NCI-H446 (cell line): ENCODE results near the gene IGF2BP2.

Source experiments
- DNase-seq, 2 experiments: peaks; one replicate each; lab custom pipeline; 2025; lab: John Stamatoyannopoulos, UW

The IGF2BP2 gene

DNA sequence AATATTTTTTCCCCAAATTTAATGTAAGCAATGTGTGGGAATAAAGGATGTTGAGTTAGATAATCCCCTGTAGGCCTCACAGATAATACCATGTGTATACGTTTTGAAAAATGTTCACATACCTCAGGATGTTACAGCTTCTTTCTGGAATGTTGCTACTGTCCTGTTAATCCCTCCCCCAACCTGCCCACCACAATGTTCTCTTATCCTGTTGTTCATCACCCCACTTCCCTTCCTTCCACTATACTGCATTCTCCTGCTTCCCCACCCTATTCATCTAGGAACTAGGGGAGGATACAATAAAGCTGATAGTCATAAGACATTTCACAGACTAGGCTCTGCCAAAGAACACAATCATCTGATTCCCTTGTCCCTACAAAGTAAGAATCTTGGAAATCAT, 92.1 kb downstream of the IGF2BP2 start:
- DNase-seq, result no peak

DNA sequence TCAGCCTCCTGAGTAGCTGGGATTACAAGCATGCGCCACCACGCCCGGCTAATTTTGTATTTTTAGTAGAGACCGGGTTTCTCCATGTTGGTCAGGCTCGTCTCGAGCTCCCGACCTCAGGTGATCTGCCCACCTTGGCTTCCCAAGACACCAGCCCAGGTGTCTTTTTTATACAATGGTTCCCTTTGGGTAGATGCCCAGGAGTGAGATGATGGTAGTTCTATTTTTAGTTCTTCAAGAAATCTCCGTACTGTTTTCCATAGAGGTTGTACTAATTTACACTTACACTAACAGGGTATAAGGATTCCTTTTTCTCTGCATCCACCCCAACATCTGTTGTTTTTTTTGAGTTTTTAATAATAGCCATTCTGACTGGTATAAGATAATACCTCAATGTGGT, 94.3 kb downstream of the IGF2BP2 start:
- no peak for DNase-seq

DNA sequence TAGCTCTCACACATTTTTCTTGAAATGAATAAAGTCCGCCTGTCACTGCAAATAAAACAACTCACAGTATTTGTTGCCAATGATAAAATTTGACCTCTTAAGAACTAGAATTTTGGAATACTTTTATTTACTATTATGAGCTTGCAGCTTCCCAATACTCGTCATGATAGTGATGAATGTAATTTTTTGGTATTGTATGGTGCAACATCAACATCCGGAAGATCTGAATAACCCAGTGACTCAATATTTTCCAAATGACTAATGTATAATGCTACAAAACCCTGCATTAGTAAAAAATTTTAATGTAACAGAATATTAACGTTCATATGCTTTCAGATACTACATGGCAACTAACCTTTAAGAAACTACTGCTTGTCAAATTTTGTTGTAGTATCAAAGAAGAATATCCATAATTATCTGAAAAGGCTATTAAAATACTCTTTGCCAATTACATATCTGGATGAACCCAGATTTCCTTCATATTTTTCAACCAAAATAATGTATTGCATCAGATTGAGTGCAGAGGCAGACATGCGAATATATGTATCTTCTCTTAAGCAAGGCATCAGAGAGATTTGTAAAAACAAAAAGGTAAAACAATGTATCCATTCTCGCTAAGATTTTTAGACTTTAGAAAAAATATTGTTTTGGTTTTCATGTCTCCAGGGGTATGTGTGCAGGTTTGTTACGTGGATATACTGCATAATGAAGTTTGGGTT, 95.3 kb downstream of the IGF2BP2 start:
- DNase-seq, result no peak

DNA sequence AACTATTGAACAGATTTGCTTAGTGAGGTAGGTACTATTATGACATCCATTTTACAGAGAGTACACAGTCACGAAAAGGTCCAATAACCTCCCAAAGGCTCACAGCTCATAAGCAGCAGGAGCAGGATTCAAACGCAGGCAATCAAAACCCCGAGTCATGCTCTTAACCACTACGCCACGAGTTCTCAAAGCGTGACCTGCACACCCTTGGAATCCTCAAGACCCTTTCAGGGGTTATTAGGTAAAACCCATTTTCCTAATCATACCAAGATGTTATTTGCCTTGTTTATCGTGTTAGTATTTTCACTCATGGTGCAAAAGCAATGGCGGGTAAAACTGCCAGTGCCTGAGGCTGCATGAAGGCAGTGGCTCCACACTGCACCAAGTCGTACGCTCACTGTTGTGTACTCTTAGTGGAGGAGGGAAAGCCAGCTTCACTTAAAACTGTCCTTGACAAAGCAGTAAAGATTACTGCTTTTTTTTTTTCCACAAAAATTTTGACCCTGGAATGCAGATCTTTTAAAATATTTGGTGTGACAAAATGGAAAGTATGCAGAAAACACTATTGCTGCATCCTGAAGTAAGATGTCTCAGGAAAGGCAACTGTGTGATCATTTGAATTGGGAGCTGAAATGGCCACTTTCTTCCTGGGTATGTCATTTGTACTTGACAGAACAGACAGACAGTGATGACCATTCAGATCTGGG, 96.1 kb downstream of the IGF2BP2 start:
- DNase-seq, result no peak

DNA sequence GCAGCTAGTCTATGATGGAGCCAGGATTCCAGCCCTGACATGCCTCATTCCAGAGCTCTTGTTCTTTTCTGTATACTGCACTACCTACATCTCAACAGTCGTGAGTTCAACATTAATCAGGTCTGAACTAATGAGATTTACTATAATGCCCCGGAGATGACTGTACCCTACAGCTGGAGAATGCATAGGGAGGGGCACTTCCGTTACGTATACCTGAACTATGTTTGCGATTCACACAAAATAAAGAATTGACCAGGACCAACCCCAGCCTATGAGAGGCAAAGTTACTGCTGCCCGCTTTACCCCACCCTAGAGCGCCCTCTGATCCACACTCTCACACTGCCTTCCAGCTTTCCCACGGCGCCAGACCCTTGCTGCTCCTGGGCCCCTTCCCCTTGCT, 97.0 kb downstream of the IGF2BP2 start:
- DNase-seq, result no peak

DNA sequence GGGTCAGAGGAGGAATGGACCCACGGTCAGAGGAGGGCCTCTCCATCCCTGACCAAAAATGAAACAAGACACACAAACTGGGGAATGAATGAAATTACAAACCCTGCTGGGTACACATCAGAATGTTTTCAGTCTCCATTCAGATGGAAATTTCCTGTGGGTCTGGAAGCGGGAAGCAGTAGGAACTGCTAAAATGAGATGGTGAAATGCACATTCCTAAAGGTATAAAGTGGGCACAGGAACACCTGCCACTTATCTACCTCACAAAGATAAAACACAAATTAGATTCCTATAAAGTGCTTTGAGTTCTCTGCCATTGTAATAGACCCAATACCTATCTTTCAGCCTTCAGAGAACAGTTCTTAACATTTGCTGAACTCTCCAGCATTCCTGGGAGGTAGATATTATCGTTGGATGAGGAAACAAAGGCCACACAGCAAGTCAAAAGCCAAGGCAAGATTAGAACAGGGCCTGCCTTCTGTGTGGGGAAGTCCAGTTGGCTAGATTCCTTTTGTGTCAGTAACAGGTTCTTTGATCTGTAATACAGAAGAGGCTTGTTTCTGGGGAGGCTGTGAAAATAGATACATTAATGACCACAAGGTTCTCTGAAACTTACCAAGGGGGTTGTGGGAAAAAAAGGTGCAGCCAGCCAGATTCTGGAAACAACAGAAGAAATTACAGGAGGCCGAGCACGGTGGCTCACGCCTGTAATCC, 98.4 kb downstream of the IGF2BP2 start:
- DNase-seq, result no peak

DNA sequence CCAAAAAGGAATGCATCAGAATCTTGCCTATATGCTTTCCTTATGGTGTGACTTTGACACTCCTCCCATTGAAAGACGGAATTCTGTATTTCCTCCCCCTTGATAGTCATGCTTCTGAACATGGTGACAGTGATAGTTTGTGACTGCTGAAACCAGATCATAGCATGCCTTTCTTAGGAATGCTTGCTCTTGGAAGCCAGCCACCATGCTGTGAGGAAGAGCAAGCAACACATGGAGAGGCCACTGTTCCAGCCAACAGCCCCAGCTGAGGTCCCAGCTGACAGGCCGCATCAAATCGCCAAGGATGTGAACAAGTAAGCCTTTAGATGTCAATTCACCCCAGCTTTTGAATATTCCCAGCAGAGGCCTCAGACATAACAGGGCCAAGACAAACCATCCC, 100.1 kb downstream of the IGF2BP2 start:
- peak; percentile 24 to 65 for DNase-seq

DNA sequence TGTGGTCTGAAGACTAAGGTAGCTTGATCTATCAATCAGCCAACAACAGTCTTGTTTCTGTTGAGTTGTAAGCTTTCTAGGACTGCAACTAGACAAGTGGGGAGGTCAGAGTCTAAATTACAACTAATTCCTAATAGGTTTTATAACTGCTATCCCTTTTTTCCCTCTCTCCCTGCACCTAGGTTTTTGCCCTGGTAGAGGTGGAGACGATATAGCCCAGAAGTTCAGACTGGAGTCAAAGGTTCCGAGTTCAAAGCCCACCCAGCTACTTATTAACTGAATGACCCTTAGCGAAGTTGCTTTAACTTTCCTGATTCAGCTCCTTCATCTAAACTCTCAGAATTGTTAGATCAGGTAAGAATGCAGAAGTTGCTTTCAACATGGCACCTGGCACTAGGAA, 100.6 kb downstream of the IGF2BP2 start:
- no peak for DNase-seq

DNA sequence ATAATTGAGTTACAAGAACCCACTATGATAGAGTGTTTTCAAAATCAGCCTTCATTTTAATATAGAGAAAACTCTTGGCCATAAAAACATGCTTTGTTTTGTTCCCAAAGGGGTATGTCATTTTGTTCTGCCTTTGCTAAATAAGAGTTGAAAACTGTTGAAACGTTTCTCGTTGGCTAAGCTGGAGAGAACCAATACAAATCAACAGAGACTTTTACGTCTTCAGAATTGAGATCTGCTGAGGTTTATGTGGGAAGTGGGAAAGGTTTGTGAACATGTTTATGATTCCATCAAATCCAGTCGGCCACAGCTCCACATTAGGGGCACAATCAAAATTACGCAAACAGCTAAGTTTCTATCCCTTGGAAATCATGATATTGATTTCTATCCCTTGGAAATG, 102.0 kb downstream of the IGF2BP2 start:
- DNase-seq, result no peak

DNA sequence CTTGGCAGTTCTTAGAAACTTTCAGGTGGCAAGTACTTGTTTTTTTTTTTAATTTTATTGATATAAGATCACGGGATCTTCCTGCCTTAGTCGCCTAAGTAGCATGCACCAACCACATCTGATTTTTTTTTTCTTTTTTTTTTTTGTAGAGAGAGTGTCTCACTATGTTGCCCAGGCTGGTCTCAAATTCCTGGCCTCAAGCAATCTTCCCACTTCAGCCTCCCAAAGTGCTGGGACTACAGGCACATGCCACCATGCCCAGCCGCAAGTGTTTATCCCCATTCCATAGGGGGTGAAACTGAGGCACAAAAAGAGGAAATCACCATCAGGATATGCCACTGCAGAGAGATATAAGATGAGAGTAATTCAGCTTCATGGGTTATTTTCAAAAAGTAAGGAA, 102.9 kb downstream of the IGF2BP2 start:
- no peak for DNase-seq

DNA sequence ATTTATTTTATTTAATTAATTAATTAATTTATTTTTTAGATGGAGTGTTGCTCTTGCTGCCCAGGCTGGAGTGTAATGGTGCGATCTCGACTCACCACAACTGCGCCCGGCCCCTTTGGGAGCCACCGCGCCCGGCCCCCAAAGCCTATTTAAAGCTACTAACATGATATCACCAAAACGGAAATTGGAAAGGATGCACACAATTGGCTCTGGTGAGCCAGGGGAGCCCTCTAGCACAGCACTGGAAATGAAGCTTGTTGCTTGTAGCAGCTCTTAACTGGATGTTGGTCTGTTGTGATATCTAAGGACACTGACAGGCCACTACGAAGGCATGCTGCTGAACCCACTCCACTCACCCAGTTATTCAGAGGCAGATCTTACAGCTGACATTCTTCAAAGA, 104.5 kb downstream of the IGF2BP2 start:
- DNase-seq, result no peak

DNA sequence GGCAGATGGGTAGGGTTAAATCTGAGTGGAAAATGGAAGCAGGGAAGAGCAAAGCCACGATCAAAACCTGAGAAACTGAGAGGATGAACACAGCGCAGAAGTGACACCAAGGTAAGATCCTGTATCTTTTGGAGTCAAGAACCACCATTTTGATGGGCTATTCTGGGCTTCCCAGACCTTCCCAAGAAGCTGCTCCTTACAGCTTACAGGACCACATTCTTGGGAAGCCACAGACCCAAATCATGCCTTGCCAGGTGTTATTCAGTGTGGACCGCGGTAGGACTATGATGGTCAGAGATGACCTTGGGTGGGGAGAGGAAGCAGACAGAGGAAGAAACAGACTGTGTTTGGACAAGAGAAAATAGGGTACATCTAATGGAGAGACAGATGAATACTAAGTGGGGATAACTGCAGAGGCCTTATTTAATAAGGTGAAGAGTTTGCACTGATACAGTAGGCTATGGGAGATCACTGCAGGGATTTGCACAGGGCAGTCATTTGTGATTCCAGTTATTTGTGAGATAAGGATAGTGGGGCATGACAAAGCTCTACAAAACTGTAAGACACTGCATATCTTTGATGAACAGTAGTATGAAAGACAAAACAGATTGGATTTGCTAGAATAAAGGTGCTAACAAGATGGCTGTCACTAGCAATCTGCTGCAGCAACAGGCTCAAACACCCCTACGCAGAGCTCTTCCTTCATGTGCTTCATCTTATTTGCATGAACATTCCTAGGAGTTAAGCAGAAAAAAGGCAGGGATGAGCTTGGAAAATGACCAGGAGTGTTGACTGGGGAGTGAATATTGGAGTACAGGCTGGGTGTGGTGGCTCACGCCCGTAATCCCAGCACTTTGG, 105.9 kb downstream of the IGF2BP2 start:
- no peak for DNase-seq

DNA sequence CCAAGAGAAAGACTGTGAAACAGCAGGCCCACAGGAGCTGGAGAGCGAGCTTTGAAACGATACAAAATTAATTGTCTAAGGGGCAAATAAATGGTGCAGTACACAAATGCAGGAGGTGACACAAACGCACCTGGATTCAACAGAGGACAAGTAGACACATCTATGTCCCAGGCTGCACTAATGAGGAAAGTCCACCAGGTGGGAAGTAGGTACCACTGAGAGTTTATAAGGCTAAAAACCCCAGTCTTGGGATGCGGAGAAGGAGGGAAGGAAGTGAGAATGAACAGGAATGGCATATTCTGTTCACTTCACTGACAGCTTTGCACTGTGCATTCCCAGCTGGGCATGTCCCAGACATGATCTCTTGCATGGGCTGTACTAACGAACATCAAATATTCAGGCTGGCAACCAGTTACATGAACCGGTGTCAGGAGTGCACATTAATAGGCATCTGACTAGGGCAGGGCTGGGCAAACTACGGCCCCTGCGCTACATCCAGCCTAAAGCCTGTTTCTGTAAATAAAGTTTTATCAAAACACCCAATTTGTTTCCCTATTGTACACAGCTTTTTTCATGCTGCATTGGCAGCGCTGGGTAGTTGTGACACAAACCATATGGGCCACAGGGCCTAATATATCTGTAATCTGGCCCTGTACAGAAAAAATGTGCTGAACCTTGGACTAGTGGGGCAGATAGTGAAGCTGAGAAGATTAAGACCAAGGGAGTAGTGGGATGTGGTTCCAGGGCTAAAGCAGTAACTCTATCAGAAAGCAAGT, 107.0 kb downstream of the IGF2BP2 start:
- no peak for DNase-seq

DNA sequence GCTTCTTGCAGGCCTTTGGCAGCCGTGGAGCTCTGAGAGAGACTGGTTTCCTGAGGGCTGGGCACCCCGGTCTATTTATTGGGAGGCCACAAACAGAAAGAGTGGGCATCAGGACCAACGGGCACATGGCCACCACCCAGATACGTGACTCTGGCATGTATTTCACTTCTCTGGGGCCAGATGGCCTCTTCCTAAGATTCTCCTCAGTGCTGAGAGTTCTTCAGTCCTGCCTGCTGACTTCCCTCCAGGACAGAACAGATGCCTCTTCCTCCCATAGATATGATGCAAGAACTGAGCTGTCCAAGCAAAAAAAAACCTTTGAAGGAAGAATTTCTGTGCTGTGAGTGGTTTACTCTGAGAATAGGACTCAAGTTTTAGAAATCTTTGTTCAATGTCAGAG, 107.7 kb downstream of the IGF2BP2 start:
- DNase-seq, result peak; percentile 14 to 46

DNA sequence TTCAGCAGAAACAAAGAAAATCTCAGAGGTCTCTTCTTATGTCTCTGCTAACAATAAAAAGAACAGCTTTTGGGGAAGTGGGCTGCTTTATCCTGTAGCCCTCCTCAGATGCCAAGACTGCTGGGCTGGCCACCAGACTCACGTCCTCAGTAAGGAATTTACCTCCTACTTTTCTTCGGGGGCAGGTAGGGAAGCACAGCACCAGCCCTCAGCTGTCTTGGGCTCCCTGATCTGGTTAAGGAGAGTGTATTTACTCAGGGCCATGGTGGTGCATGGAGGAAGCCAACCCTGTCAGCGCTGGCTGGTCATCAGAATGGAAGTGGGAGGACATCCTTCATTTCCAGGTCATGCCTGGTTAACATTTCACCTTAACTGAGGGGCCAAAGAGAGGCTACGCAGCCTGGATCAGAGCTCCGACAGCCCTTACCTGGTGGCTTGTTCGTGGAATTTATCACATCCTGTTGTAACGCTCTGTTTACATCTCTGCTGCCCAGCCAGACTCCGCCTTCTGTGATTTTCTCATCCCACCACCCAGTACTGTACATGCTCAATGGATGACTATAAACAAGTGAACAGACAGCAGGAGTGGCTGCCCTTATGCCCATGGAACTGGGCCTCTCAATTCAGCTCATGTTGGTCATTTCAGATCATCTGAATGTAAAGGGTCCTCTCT, 108.3 kb downstream of the IGF2BP2 start:
- DNase-seq, result no peak

DNA sequence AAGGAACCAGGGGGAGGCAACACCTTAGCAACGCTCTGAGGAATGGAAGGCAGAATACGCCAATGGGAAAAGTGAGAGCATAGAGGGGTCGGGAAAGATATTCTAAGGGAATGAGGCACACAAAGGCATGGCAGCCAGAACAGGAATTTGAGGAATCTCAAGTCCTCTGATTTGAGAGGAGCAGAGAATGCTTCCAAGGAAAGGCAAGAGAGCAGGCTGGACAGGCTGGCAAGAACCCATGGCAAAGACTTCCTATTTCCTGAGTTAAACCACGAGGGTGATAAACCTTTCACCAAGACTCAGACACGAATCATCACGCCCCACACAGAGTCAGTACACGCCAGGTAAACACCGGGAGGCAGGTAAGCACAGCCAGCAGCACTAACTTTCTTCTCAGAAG, 109.8 kb downstream of the IGF2BP2 start:
- no peak for DNase-seq

DNA sequence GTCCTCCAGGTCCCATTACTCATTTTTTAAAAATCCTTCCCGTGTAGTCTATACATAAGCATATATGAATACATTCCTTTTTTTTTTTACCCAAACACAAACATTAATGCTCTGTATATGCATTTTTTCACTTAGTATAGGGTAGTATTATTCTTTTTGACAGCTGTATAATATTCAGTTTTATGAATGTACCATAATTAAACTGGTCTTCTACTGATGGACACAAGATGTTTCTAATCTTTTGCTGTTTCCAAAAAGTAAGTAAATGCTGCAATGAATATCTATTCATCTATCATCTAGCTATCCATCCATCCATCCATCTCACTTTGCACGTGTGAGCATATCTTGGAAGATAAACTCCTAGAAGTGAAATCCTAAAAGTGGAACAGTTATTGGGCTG, 110.8 kb downstream of the IGF2BP2 start:
- DNase-seq, result no peak

DNA sequence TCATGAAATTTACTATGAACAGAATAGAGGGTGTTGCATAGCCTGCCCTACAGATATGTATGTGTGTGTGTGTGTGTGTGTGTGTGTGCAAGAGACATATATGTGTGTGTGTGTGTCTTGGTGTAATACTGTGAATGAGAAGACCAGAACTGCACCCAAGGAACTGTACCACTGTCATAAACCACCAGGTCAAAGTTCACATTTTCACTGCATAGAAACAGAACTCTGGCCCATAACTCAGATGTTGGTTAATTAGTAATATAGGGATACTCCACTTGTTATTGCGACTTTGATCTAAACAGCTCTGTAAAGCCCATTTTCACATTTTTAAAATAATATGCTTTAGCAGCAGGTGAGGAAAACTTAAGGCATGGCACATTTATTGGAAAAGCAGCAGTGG, 111.8 kb downstream of the IGF2BP2 start:
- no peak for DNase-seq

DNA sequence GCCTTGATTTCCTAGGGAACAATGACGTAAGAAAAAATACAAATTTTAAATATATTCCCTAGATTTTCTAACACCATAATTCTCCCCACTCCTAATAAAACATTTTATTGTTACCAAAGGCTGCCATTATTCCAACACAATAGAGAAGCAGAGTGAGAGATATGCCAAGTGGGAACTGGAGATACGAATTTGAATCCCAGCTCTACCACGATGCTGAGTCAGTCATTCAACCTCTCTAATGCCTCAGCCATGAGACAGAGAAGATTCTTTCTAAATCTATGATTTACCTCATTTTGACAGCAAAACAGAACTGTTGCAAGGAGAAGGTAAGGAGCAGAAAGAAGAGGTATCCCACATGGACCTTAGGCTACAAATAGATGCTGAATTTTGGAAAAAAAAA, 112.5 kb downstream of the IGF2BP2 start:
- DNase-seq, result no peak

DNA sequence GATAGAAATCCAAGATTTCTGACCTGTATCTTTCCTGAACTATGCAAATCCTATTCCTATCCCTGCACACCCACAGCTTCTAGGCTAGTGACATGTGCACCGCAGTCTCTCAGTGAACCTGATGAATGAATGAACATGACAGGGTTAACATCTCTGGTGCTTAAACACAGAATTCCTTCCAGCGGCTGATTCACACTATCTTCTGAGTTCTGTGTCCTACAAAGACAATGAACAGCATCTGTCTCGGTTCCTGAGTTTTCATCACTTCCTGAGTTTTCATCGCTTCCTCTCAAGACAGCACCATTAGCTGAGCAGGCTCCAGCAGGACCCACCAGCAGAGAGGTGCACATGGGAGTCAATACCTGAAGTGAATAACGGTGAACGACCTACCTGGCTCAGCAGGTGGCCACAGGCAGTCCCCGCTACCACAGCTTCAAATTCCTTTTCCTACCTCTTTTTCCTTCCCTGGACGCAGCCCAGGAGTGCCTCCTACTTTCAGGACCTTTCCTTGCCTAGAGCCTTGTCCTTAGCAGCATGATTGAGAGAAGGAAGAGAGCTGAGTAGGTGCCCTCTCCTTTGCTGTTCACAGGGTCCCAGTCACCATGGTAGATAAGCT, 113.5 kb downstream of the IGF2BP2 start:
- DNase-seq, result no peak
